Measurements from ENCODE around the gene CEPT1. TPM values are rescaled to one million over a fixed set of nuclear protein-coding genes. Genes with fewer than 3 reads are reported as not detected.

CEPT1 gene
- total and polyA plus RNA-seq, 2 of the 13 experiments (the other 11 are each of a cell fraction or from before 2014, with no cell fraction given) = 35.7 to 48.2 TPM

DNA sequence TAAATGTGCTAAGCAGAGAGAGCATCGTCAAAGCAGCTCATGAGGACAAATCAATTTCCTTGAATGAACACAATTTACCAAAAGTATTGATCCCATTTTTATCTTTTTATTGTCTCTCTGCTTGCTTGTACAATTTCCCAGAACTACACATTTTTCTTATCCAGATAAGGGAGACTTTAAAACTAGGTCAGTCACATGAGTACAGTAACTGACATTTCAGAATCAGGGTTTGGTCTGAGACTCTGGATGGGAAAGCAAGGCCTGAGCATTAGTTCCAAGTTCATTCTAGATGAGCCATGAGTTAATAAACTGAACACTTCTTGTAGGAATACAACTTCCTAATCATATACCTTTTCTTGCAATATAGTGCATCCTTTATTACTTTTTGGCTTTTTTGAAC is 71.9 kb downstream of the CEPT1 start:
- DNase-seq (ENCODE audit: low spot score) (no peak), ATAC-seq (no peak), FAIRE-seq (no peak)
- intact Hi-C loops (cut with micrococcal nuclease; ENCODE audit: unreplicated experiment) = no loop called here
- Histone ChIP-seq H3K4me2 (ENCODE audit: low read depth, low read length) (no peak overlapping the region), H3K9me3 (ENCODE audit: low read length) (no peaks in the 10 kb centered on the region), H2AFZ (ENCODE audit: low read length) (no peak overlapping the region), H3K27ac (ENCODE audit: extremely low read length, insufficient read depth, low read length) (no peak overlapping the region), H3K27me3 (ENCODE audit: control insufficient read depth in 1 of 2, insufficient read depth in 2 of 2, low read length in 2 of 2) (no peaks in the 10 kb centered on the region), H3K9ac (ENCODE audit: insufficient read depth, low read depth, low read length) (no peak overlapping the region), H3K79me2 (ENCODE audit: insufficient read depth, low read length) (no peaks in the 10 kb centered on the region), H3K4me1 (ENCODE audit: insufficient read depth, low read length) (peaks cover 39% of the 10 kb centered on the region), H3K36me3 (replicated peaks in 1 of 2; ENCODE audit: control insufficient read depth in 1 of 2, insufficient read depth in 2 of 2, low read length in 2 of 2) (no peaks in the 10 kb centered on the region), H4K20me1 (ENCODE audit: insufficient read depth, low read length) (no peaks in the 10 kb centered on the region), H3K4me3 (replicated peaks in 1 of 3; ENCODE audit: insufficient read depth in 1 of 3, low read depth in 2 of 3, low read length in 3 of 3) (no peak overlapping the region)
- 89% methylated on average over 1 of the region's 1 CpG for WGBS (ENCODE audit: low lambda C conversion rate)
- CTCF ChIA-PET (ENCODE audit: low intra/inter-chr PET ratio, low total read pairs) = no interaction called here
- POLR2A ChIA-PET = no interaction called here
- in situ Hi-C loops (cut with HindIII; ENCODE audit: extremely low pct_ligation_motif_present, low pct_unique_long_range_greater_than_20kb) = no loop called here
- BruUV-seq (replicated peaks) = no TSS peak
- TF ChIP-seq ZNF749 (CRISPR knock-in tag; IDR thresholded peaks at IDR 0.05; ENCODE audit: borderline replicate concordance) = no peak
- TF ChIP-seq ZNF230 (CRISPR knock-in tag; IDR thresholded peaks at IDR 0.05) = no peak

DNA sequence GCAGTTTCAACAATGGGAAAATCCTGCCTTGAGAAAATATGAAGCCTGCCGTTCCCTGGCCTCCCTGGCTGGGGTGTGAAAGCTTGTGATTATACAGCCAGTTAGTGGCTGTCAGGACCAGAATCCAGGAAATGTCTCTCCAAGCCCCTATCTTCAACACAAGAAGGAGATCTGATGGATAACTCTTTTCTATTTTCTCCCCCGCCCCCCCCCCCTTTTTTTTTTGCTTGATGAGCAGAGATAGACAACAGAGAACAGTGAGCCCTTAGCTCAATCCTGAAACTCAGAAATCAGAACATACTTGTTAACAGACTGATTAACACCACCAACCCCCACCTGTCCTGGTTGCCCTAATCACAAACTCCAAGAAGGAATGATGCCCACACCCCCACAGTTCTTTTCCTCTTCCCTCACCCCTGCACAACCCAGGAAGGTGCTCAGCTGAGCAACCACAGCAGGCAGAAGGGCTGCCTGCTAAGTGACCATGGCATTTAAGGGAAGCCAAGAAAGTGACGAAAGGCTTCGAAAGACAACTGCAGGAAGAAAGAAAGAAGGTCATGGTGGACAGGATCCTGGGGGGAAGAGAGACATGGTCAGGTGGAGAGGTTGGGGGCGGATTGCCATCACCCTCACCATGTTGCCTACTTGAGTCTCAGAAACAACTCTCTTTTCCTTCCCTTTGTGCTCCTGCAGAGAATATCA is 72.8 kb downstream of the CEPT1 start:
- H3K9me3 ChIP-seq (ENCODE audit: low read length) = no peaks in the 10 kb centered on the region
- WGBS (ENCODE audit: low lambda C conversion rate) = 74% methylated on average over 5 of the region's 5 CpGs
- no TSS peak for BruUV-seq (replicated peaks)
- no peak for FAIRE-seq
- POLR2A ChIA-PET = no interaction called here
- CTCF ChIA-PET (ENCODE audit: low intra/inter-chr PET ratio, low total read pairs) = no interaction called here
- H3K27ac ChIP-seq (ENCODE audit: extremely low read length, insufficient read depth, low read length) = no peak overlapping the region
- H3K27me3 ChIP-seq (ENCODE audit: control insufficient read depth in 1 of 2, insufficient read depth in 2 of 2, low read length in 2 of 2) = no peaks in the 10 kb centered on the region
- no peaks in the 10 kb centered on the region for H3K36me3 ChIP-seq (replicated peaks in 1 of 2; ENCODE audit: control insufficient read depth in 1 of 2, insufficient read depth in 2 of 2, low read length in 2 of 2)
- no peaks in the 10 kb centered on the region for H3K79me2 ChIP-seq (ENCODE audit: insufficient read depth, low read length)
- no peak overlapping the region for H2AFZ ChIP-seq (ENCODE audit: low read length)
- no peak overlapping the region for H3K4me3 ChIP-seq (replicated peaks in 1 of 3; ENCODE audit: insufficient read depth in 1 of 3, low read depth in 2 of 3, low read length in 3 of 3)
- no peak overlapping the region for H3K9ac ChIP-seq (ENCODE audit: insufficient read depth, low read depth, low read length)
- H3K4me1 ChIP-seq (ENCODE audit: insufficient read depth, low read length) = peaks cover 39% of the 10 kb centered on the region
- in situ Hi-C loops (cut with HindIII; ENCODE audit: extremely low pct_ligation_motif_present, low pct_unique_long_range_greater_than_20kb) = no loop called here
- intact Hi-C loops (cut with micrococcal nuclease; ENCODE audit: unreplicated experiment) = no loop called here
- no peaks in the 10 kb centered on the region for H4K20me1 ChIP-seq (ENCODE audit: insufficient read depth, low read length)
- DNase-seq (ENCODE audit: low spot score) = no peak
- ATAC-seq = no peak
- TF ChIP-seq JDP2 (CRISPR knock-in tag; IDR thresholded peaks at IDR 0.05; ENCODE audit: borderline replicate concordance) = no peak
- peak; percentile 36; the same call in 1 of the 2 replicates for TF ChIP-seq ZSCAN25 (CRISPR knock-in tag; IDR thresholded peaks at IDR 0.05)
- H3K4me2 ChIP-seq (ENCODE audit: low read depth, low read length) = no peak overlapping the region

All from HepG2 (cell line).